Parathyroid adenoma (tissue), 2 donors: ENCODE data around the gene NCOR1.

ENCODE experiments used
- H2AFZ ChIP-seq: fragments of 300-600 bp; sonication (generic); one replicate; pipeline ENCODE4 v1.7.0; 2017; ENCODE audit warnings: antibody characterized with exemption, mild to moderate bottlenecking
- H3K27ac ChIP-seq: fragments of 300-600 bp; sonication (generic); one replicate; pipeline ENCODE4 v1.7.0; 2017
- H3K27me3 ChIP-seq: fragments of 300-600 bp; sonication (generic); one replicate; pipeline ENCODE4 v1.7.0; 2017; ENCODE audit warnings: low read length; ENCODE audit not compliant: control insufficient read depth, insufficient read depth
- H3K36me3 ChIP-seq: fragments of 300-600 bp; sonication (generic); one replicate; pipeline ENCODE4 v1.7.0; 2017; ENCODE audit warnings: low read length; ENCODE audit not compliant: control insufficient read depth, insufficient read depth
- H3K4me1 ChIP-seq: fragments of 300-600 bp; sonication (generic); one replicate; pipeline ENCODE4 v1.7.0; 2017; ENCODE audit warnings: control low read depth
- H3K4me2 ChIP-seq: fragments of 300-600 bp; sonication (generic); one replicate; pipeline ENCODE4 v1.7.0; 2017; ENCODE audit warnings: low read length
- H3K4me3 ChIP-seq: fragments of 300-600 bp; sonication (generic); one replicate; pipeline ENCODE4 v1.7.0; 2017; ENCODE audit warnings: low read depth, low read length
- H3K79me2 ChIP-seq: fragments of 300-600 bp; sonication (generic); one replicate; pipeline ENCODE4 v1.7.0; 2017; ENCODE audit warnings: control low read depth
- H3K9ac ChIP-seq: fragments of 300-600 bp; sonication (generic); one replicate; pipeline ENCODE4 v1.7.0; 2017; ENCODE audit warnings: mild to moderate bottlenecking
- H3K9me3 ChIP-seq: fragments of 300-600 bp; sonication (generic); one replicate; pipeline ENCODE4 v1.7.0; 2017; ENCODE audit warnings: low read length; ENCODE audit not compliant: control insufficient read depth
- TF ChIP-seq, protein P1 (sequence below): fragments of 300-600 bp; sonication (generic); IDR thresholded peaks from one replicate; pipeline ENCODE4 v1.7.0; 2017; ENCODE audit warnings: antibody characterized with exemption, mild to moderate bottlenecking
- donor health status: primary hyperparathyroidism.

The NCOR1 gene

GRCh38 chr17:15996322-15996721, 219.0 kb downstream of the NCOR1 start:
- Histone ChIP-seq H3K27me3 (no peaks in the 10 kb centered on the region), H3K9ac (no peak overlapping the region), H2AFZ (no peak overlapping the region), H3K79me2 (peaks cover 9% of the 10 kb centered on the region), H3K4me3 (no peak overlapping the region), H3K9me3 (no peaks in the 10 kb centered on the region), H3K4me2 (no peak overlapping the region), H3K4me1 (no peaks in the 10 kb centered on the region), H3K36me3 (no peaks in the 10 kb centered on the region), H3K27ac (no peak overlapping the region)
- TF ChIP-seq, protein P1, sequence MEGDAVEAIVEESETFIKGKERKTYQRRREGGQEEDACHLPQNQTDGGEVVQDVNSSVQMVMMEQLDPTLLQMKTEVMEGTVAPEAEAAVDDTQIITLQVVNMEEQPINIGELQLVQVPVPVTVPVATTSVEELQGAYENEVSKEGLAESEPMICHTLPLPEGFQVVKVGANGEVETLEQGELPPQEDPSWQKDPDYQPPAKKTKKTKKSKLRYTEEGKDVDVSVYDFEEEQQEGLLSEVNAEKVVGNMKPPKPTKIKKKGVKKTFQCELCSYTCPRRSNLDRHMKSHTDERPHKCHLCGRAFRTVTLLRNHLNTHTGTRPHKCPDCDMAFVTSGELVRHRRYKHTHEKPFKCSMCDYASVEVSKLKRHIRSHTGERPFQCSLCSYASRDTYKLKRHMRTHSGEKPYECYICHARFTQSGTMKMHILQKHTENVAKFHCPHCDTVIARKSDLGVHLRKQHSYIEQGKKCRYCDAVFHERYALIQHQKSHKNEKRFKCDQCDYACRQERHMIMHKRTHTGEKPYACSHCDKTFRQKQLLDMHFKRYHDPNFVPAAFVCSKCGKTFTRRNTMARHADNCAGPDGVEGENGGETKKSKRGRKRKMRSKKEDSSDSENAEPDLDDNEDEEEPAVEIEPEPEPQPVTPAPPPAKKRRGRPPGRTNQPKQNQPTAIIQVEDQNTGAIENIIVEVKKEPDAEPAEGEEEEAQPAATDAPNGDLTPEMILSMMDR: no peak

DNA sequence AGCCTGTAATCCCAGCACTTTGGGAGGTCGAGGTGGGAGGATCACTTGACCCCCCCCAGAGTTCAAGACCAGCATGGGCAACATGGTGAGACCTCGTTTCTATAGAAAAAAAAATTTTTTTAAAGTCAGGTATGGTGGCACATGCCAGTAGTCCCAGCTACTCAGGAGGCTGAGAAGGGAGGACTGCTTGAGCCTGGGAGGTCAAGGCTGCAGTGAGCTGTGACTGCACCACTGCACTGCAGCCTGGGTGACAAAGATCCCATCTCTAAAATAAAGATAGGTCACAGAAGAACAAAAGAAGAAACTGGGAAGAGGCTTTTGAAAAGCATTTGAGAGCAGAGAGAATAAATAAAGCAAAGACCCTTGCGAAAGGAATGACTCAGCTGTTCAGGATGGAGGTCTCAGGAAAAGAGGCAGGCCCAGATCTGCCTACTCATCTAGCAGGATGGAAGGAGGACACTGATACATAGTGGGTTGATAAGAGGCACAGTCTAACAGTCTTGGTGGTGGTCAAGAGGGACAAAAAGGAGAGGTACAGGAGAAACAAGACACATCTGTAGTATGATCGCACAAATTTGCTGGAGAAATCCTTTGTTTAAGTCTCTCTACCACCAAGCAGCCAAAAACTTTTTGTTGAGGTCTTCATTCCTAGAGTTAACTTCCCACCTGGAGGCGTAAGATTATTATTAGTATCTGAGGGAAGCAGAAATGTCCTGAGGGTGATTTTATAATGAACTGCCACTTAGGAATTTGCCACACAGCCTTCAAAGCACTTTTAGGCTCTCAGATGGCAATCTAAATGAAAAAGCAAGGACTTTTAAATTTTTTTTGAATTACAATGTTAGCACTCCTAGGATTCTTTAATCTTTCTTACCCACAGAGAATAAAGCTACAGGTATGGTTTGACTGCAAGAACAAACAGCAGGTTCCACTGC, 233.4 kb downstream of the NCOR1 start:
- TF ChIP-seq, protein P1: no peak
- H3K36me3 ChIP-seq: no peaks in the 10 kb centered on the region
- no peaks in the 10 kb centered on the region for H3K9me3 ChIP-seq
- no peak overlapping the region for H3K9ac ChIP-seq
- H3K4me3 ChIP-seq: no peak overlapping the region
- H3K27ac ChIP-seq: no peak overlapping the region
- no peaks in the 10 kb centered on the region for H3K27me3 ChIP-seq
- H3K79me2 ChIP-seq: no peaks in the 10 kb centered on the region
- H3K4me2 ChIP-seq: no peak overlapping the region
- H3K4me1 ChIP-seq: no peaks in the 10 kb centered on the region
- H2AFZ ChIP-seq: no peak overlapping the region

DNA sequence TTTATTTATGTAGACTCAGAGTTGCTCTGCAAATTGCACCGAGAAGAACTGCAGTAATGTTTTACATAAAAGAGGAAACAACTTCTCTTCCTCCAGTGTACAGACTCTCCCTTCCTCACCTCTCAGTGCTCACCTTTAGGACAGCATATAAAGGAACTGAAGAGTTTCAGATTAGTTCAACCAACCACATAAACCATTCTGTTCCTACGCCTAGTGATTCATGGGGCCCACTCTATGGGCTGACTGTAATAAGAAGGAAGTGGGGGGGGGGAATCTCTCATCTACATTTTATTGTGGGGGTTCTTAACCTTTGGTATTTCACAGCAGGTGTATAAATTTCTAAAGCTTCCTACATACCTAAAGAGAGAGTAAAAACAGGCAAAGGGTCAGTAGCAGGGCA, 234.1 kb downstream of the NCOR1 start:
- Histone ChIP-seq H3K79me2 (no peaks in the 10 kb centered on the region), H3K4me2 (no peak overlapping the region), H3K27me3 (no peaks in the 10 kb centered on the region), H3K27ac (no peak overlapping the region), H3K4me3 (no peak overlapping the region), H3K9me3 (no peaks in the 10 kb centered on the region), H3K36me3 (no peaks in the 10 kb centered on the region), H2AFZ (no peak overlapping the region), H3K4me1 (no peaks in the 10 kb centered on the region), H3K9ac (no peak overlapping the region)
- TF ChIP-seq, protein P1: no peak
